ENCODE measurements around the gene KRTAP11-1.

DNA sequence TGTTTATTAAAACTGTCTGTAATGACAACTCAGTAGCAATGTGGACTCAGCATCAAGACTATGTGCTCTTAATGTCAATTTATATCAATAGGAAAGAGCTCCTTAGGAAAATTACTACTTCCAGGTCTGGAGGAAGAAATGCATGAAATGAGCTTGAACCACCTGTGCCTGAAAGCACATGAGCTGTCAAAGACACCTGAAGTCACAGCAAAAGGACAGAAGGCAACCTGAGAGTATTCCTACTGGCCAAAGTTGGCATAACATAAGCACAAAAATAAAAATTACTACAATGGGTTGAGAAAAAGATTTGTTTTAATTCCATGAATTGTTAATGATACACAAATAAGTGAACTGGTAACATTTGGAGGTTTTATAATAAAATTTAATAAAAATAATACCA, 38.4 kb downstream of the KRTAP11-1 start:
- TF ChIP-seq ZBTB7A (IDR thresholded peaks at IDR 0.05; ENCODE audit: low read depth): no peak
- TF ChIP-seq EP300 (IDR thresholded peaks at IDR 0.05; ENCODE audit: borderline replicate concordance): no peak
- no peak for TF ChIP-seq TEAD4 (IDR thresholded peaks at IDR 0.05)
- TF ChIP-seq, protein P1, sequence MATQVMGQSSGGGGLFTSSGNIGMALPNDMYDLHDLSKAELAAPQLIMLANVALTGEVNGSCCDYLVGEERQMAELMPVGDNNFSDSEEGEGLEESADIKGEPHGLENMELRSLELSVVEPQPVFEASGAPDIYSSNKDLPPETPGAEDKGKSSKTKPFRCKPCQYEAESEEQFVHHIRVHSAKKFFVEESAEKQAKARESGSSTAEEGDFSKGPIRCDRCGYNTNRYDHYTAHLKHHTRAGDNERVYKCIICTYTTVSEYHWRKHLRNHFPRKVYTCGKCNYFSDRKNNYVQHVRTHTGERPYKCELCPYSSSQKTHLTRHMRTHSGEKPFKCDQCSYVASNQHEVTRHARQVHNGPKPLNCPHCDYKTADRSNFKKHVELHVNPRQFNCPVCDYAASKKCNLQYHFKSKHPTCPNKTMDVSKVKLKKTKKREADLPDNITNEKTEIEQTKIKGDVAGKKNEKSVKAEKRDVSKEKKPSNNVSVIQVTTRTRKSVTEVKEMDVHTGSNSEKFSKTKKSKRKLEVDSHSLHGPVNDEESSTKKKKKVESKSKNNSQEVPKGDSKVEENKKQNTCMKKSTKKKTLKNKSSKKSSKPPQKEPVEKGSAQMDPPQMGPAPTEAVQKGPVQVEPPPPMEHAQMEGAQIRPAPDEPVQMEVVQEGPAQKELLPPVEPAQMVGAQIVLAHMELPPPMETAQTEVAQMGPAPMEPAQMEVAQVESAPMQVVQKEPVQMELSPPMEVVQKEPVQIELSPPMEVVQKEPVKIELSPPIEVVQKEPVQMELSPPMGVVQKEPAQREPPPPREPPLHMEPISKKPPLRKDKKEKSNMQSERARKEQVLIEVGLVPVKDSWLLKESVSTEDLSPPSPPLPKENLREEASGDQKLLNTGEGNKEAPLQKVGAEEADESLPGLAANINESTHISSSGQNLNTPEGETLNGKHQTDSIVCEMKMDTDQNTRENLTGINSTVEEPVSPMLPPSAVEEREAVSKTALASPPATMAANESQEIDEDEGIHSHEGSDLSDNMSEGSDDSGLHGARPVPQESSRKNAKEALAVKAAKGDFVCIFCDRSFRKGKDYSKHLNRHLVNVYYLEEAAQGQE (IDR thresholded peaks at IDR 0.05; ENCODE audit: low read depth): no peak
- TF ChIP-seq, protein P2, sequence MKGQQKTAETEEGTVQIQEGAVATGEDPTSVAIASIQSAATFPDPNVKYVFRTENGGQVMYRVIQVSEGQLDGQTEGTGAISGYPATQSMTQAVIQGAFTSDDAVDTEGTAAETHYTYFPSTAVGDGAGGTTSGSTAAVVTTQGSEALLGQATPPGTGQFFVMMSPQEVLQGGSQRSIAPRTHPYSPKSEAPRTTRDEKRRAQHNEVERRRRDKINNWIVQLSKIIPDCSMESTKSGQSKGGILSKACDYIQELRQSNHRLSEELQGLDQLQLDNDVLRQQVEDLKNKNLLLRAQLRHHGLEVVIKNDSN (IDR thresholded peaks at IDR 0.05): no peak
- TF ChIP-seq FOXM1 (IDR thresholded peaks at IDR 0.05; ENCODE audit: borderline replicate concordance, low read depth): no peak
- no peak for TF ChIP-seq TCF12 (IDR thresholded peaks at IDR 0.05; ENCODE audit: low read depth)
- TF ChIP-seq, protein P3, sequence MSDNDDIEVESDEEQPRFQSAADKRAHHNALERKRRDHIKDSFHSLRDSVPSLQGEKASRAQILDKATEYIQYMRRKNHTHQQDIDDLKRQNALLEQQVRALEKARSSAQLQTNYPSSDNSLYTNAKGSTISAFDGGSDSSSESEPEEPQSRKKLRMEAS (IDR thresholded peaks at IDR 0.05): no peak
- TF ChIP-seq RAD21 (IDR thresholded peaks at IDR 0.05; ENCODE audit: low read depth): no peak
- TF ChIP-seq TAF1 (IDR thresholded peaks at IDR 0.05; ENCODE audit: low read depth): no peak
- TF ChIP-seq YY1 (IDR thresholded peaks at IDR 0.05; ENCODE audit: low read depth): no peak
- no peak for TF ChIP-seq CREB1 (IDR thresholded peaks at IDR 0.05; ENCODE audit: low read depth)
- no peak for TF ChIP-seq CEBPB (IDR thresholded peaks at IDR 0.05)

All from Ishikawa (cell line).